Measurements from ENCODE around the gene RPRD2.

DNA sequence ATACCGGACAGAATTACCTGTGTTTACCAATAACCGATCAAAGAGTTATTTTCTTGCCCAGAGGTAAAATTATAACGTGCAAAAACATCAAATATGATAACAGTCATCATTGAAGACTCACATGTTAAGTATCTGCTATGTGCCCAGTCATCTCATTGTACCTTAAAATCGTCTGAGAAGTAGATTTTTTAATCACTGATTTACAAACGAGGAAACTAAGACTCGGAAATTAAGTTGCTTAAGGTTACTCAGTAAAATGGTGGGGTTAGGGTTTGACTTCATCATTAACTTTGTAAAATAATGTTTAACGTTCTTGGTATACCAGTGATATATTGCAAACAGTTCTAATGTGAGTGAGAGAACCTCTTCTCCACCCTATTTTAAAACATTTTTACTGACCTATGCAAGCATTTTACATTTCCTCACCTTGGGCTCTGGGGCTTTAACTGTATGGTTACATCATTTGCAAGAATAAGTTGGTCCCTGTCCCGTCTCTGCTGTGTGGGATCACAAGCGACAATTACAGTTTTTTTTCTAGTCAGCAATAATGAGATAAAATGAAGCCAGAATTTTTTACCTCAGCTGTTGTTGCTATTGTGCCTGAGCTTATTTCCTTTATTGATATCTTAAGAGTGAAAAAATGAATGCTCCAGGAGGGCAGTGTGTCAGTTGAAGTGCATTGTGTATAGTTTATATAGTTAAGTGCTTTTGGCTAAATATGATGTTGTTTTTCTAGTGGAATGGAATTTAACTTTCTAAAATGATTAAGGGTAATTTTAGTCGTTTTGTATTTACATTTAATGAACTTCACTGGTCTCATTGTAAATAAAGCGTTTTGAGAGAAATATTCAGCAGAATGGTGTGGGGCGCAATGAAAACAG lies 2.7 kb downstream of the RPRD2 start:
- TF ChIP-seq, protein P1, sequence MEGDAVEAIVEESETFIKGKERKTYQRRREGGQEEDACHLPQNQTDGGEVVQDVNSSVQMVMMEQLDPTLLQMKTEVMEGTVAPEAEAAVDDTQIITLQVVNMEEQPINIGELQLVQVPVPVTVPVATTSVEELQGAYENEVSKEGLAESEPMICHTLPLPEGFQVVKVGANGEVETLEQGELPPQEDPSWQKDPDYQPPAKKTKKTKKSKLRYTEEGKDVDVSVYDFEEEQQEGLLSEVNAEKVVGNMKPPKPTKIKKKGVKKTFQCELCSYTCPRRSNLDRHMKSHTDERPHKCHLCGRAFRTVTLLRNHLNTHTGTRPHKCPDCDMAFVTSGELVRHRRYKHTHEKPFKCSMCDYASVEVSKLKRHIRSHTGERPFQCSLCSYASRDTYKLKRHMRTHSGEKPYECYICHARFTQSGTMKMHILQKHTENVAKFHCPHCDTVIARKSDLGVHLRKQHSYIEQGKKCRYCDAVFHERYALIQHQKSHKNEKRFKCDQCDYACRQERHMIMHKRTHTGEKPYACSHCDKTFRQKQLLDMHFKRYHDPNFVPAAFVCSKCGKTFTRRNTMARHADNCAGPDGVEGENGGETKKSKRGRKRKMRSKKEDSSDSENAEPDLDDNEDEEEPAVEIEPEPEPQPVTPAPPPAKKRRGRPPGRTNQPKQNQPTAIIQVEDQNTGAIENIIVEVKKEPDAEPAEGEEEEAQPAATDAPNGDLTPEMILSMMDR (IDR thresholded peaks at IDR 0.05), result no peak
- TF ChIP-seq POLR2AphosphoS5 (IDR thresholded peaks at IDR 0.05) (no peak), POLR2A (IDR thresholded peaks at IDR 0.05) (no peak)

Measured in sigmoid colon (tissue), 4 donors.